NCI-H2196 (cell line): ENCODE measurements around the gene SAMHD1.
"Not testable (repeated sequence)": the region's sequence is repeated elsewhere in the genome, so short reads cannot be mapped to it uniquely, and the experiment has no call there.

ENCODE experiments used
- DNase-seq: peaks from one replicate; lab custom pipeline; 2025; ENCODE audit not compliant: unreplicated experiment; lab: John Stamatoyannopoulos, UW

Gene SAMHD1

GRCh38 chr20:36951198-36951978 lies at the start of gene SAMHD1:
TSS of gene SAMHD1 (minus strand) at chr20:36951708. CDS start at chr20:36951643, 65 bp downstream.
- peak; percentile 99 for DNase-seq

- not testable (repeated sequence) for DNase-seq
Observed at GRCh38 chr20:37000171-37000570, 48.7 kb upstream of the SAMHD1 start.

DNA sequence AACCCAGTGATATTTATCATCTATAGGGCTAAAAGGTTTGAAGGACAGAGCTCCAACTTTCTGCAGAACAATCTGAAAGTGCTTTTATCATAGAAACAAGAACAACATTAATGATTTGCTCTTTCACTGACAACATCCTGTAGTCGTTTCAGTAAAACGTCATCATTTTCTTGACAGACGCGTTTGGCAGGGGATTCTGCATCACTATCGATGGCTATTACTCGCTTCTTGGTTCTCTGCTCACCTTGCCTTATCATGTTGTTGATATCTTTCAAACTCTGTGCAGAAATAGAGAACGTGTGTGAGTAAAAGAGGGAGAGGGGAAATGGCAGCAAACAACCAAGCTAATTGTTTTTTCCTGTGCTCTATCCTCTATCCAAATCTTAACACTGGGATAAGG lies 47.1 kb upstream of the SAMHD1 start:
- DNase-seq: no peak

- no peak for DNase-seq
Observed at GRCh38 chr20:36997121-36997520, 45.6 kb upstream of the SAMHD1 start.

DNA sequence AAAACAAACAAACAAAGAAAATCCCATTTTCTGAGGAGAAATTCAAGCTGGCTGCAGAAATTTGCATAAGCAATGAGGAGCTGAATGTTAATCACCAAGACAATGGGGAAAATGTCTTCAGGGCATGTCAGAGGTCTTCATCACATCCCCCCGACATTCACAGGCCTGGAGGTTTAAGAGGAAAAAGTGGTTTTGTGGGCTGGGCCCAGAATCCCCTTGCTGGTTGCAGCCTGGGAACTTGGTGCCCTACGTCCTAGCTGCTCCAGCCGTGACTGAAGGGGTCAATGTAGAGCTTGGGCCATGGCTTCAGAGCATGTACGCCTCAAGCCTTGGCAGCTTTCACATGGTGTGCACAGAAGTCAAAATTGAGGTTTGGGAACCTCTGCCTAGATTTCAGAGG lies 42.7 kb upstream of the SAMHD1 start:
- DNase-seq: not testable (repeated sequence)

- no peak for DNase-seq
Observed at GRCh38 chr20:36992802-36993334, 41.4 kb upstream of the SAMHD1 start.

DNA sequence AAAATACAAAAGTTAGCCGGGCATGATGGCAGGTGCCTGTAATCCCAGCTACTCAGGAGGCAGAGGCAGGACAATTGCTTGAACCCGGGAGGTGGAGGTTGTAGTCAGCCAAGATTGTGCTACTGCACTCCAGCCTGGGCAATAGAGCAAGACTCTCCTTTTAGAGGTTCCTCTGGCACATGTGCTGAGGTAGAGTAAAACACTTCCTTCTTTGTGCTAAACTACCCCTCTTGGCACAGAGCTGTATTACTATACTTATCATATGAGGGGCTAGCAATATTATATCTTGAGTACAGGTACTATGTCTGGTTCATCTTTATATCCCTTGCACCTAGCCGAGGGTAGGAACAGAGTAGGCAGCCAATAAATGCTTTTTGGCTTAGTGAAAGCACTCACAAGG lies 40.2 kb upstream of the SAMHD1 start:
- DNase-seq: no peak

- no peak for DNase-seq
Observed at GRCh38 chr20:36989797-36990196, 38.3 kb upstream of the SAMHD1 start.

DNA sequence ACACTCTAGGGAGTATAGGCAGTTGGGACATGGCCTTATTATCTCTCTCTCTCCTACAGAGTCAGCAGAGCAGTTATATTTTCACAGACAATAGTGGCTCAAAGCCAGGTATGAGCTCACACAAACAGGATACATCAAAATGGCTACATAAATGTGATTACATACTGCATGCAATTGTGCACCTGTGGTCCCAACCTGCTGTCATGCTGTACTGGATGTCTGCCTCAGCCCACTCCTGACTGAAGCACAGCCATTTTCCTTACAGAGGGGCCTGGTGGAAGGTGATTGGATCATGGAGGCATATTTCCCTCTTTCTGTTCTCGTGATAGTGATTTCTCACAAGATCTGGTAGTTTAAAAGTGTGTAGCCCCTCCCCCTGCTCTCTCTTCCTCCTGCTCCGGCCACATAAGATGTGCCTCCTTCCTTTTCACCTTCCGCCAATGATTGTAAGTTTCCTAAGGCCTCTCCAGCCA lies 37.0 kb upstream of the SAMHD1 start:
- peak; percentile 11 for DNase-seq

DNA sequence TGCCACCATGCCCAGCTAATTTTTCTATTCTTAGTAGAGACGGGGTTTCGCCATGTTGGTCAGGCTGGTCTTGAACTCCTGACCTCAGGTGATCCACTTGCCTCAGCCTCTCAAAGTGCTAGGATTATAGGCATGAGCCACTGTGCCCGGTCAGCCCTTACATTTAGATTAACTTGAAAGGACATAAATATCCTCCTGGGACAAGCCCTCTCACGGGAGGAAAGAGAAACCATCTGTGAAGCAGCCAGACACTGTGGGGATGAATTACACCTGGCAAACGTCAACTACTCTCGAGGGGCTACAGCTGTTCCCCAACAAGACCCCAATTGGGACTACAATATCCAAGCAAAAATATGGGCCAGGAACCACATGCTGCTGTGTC lies 32.7 kb upstream of the SAMHD1 start:
- no peak for DNase-seq

GRCh38 chr20:36975099-36975818 lies 23.8 kb upstream of the SAMHD1 start:
- no peak for DNase-seq

- no peak for DNase-seq
Observed at GRCh38 chr20:36974660-36975059, 23.2 kb upstream of the SAMHD1 start.

- no peak for DNase-seq
Observed at GRCh38 chr20:36971103-36971502, 19.6 kb upstream of the SAMHD1 start.

GRCh38 chr20:36969478-36970186 lies 18.1 kb upstream of the SAMHD1 start:
- DNase-seq: no peak

DNA sequence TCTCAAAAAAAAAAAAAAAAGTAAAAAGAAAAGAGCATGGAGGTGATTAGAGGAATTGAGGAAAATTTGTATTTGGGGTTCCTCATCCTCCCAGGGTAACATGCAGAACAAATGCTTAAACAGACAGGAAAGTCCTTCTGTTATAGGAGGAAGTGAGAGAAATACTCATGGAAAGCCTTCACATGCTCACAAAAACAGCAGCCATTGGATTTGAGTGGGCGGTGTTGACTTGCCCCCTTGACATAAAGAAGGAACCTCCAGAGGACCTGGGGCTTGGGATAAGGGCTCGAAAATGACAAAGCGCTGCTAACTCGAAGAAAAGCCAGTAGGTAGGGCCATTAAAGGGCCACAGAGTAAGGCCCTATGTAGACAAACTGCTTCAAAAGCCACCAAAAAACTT lies 17.5 kb upstream of the SAMHD1 start:
- no peak for DNase-seq

GRCh38 chr20:36967636-36968035 lies 16.1 kb upstream of the SAMHD1 start:
- DNase-seq: no peak

DNA sequence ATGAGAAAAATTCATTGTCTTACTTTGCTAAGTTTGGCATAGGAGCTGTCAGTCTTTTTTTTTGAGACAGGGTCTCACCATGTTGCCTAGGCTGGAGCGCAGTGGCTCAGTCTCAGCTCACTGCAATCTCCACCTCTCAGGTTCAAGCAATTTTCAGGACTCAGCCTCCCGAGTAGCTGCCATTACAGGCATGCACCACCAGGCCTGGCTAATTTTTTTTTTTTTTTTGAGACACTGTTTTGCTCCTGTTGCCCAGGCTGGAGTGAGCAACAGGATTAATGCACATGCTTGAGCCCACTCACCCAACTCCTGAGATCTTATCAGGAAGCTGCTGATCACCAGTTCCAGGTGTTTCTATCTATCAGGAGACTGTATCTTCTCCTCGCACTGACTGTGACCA lies 15.5 kb upstream of the SAMHD1 start:
- not testable (repeated sequence) for DNase-seq

DNA sequence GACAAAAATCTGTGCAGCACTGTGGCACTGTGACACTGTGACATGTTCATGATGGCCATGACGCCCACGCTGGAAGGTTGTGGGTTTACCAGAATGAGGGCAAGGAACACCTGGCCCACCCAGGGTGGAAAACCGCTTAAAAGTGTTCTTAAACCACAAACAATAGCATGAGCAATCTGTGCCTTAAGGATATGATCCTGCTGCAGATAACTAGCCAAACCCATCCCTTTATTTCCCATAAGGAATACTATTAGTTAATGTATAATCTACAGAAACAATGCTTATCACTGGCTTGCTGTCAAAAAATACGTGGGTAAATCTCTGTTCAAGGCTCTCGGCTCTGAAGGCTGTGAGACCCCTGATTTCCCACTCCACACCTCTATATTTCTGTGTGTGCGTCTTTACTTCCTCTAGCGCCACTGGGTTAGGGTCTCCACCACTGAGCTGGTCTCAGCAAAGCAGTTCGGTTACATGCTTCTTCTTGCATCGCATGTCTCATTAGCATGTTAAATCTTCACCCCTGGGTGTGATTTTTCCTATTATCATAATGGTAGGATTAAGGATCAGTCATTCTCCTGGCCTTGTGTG lies 10.9 kb upstream of the SAMHD1 start:
- DNase-seq: not testable (repeated sequence)

- no peak for DNase-seq
Observed at GRCh38 chr20:36959242-36959641, 7.7 kb upstream of the SAMHD1 start.

DNA sequence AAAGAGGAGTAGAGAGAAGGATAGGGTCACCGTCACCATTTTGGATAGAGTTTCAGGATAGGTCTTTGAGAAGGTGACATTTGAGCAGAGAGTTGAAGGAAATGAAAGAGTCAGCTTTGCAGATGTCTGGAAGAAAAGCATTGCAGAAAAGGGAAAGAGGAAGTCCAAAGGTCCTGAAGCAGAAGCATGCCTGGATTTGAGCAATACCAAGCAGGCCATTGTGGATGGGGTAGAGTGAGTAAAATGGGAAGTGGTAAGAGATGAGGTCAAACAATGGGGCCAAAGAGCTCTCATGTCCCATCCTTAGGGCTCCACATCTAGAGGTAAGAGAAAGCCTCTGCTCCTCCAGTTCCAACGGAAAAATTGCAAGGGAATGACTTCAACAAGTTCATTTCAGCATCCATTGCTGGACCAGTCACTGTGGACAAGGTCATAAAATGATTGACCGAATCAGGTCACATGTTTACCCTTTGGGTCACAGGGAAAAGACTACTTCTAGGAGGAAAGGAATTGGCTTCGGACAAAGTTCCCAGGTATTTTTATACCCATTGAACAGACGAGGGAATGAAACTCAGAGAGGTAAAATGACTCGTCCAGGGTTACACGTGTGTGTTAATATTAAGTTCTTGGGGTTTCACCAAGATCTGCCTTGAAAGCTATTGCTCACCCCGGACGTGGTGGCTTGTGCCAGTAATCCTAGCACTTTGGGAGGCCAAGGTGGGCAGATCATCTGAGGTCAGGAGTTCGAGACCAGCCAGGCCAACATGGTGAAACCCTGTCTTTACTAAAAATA lies 6.6 kb upstream of the SAMHD1 start:
- DNase-seq: no peak
